Lung (tissue), 16 donors: ENCODE results near the gene AHCYL1. TPM values are rescaled to one million over a fixed set of nuclear protein-coding genes. Genes with fewer than 3 reads are reported as not detected.

Experiments used
- ATAC-seq: fragments of 200-7000 bp; cut with Tn5 transposase; one replicate; pipeline ENCODE4 v1.9.1; 2020; ENCODE audit warnings: moderate number of reproducible peaks; ENCODE audit not compliant: insufficient read depth, low FRiP score
- DNase-seq, 3 donors: peaks; one replicate each; pipeline ENCODE4 v3.0.0-alpha.2; 2013 to 2017
- H3K27ac ChIP-seq, 2 donors: one replicate each; pipeline ENCODE4 v1.5.1; 2013; ENCODE audit warnings: mild to moderate bottlenecking in 2 of 2, moderate library complexity in 2 of 2, control low read depth in 1 of 2, inconsistent platforms in 1 of 2, low read depth in 1 of 2, low read length in 1 of 2
- H3K27me3 ChIP-seq, 3 donors: one replicate each; pipeline ENCODE4 v1.5.1; 2013; ENCODE audit warnings: low read length in 2 of 3; ENCODE audit not compliant: control insufficient read depth in 3 of 3, insufficient read depth in 3 of 3
- H3K36me3 ChIP-seq, 4 donors: one replicate each; pipeline ENCODE4 v1.5.1; 2013; ENCODE audit warnings: low read length in 4 of 4, mild to moderate bottlenecking in 1 of 4, moderate library complexity in 1 of 4; ENCODE audit not compliant: control insufficient read depth in 4 of 4, insufficient read depth in 4 of 4
- H3K4me1 ChIP-seq, 5 donors: one replicate each; pipeline ENCODE4 v1.5.1; 2013; ENCODE audit warnings: low read length in 5 of 5, mild to moderate bottlenecking in 2 of 5, moderate library complexity in 1 of 5; ENCODE audit not compliant: control insufficient read depth in 5 of 5, insufficient read depth in 5 of 5
- H3K4me3 ChIP-seq: one replicate; pipeline ENCODE4 v1.5.1; 2013; ENCODE audit warnings: mild to moderate bottlenecking, control low read depth, moderate library complexity
- H3K9ac ChIP-seq, 2 donors: one replicate each; pipeline ENCODE4 v1.5.1; 2013; ENCODE audit warnings: low read length in 2 of 2, control low read depth in 1 of 2; ENCODE audit not compliant: insufficient read depth in 1 of 2
- H3K9me3 ChIP-seq, 4 donors: one replicate each; pipeline ENCODE4 v1.5.1; 2013; ENCODE audit warnings: low read length in 3 of 4, mild to moderate bottlenecking in 1 of 4, moderate library complexity in 1 of 4; ENCODE audit not compliant: control insufficient read depth in 4 of 4, insufficient read depth in 3 of 4
- WGBS, 2 donors: extraction: QIAGEN DNeasy Blood & Tissue Kit; methylation state at CpG; one replicate each; pipeline ENCODE4 v1.1.7; 2013; 5-methylcytosine and 5-hydroxymethylcytosine counted together
- long read RNA-seq, 5 donors: transcript quantifications; one replicate each; lab custom pipeline, GENCODE V29; 2026
- polyA plus RNA-seq, 2 donors: library from polyadenylated mRNA; stranded (reverse); fragments of 200-250 nt; gene quantifications; one replicate each; pipeline ENCODE4 v1.2.1, GENCODE V29; 2013
- total RNA-seq, 2 donors: library from RNA; depleted of rRNA in 1 of 2; stranded (reverse); fragments of >200 nt in 1 of 2; gene quantifications; one replicate each; pipeline ENCODE4 v1.2.1, GENCODE V29; 2014 to 2021
- TF ChIP-seq, protein P1 (sequence below): IDR thresholded peaks from 2 replicates; pipeline ENCODE4 v1.5.1; 2012; ENCODE audit warnings: mild to moderate bottlenecking; ENCODE audit errors: control extremely low read depth, extremely low read depth
- donor health status: control.
- donor health status: control.
- donor health status: Bipolar disorder and iron deficiency.
- donor health status: healthy.
- donor health status: DM: yes; HTN: yes; CAD: no.

The AHCYL1 gene
- total RNA-seq: 10 to 100 TPM; 65.8 to 77.7 TPM
- 10 to 100 TPM; 44.4 to 46.8 TPM for polyA plus RNA-seq
- long read RNA-seq, donor 1, full-length matches to known transcripts: 21 of 56 reads
- long read RNA-seq, donor 1, partial matches to known transcripts: 35 of 56 reads
- long read RNA-seq, donor 1, other reads (novel, unspliced or antisense): 0 of 56 reads
- long read RNA-seq, donor 2, full-length matches to known transcripts: 4 of 4 reads
- long read RNA-seq, donor 2, partial matches to known transcripts: 0 of 4 reads
- long read RNA-seq, donor 2, other reads (novel, unspliced or antisense): 0 of 4 reads
- long read RNA-seq, donor 3, full-length matches to known transcripts: 9 of 9 reads
- long read RNA-seq, donor 3, partial matches to known transcripts: 0 of 9 reads
- long read RNA-seq, donor 3, other reads (novel, unspliced or antisense): 0 of 9 reads
- long read RNA-seq, donor 4, full-length matches to known transcripts: 1 of 1 reads
- long read RNA-seq, donor 4, partial matches to known transcripts: 0 of 1 reads
- long read RNA-seq, donor 4, other reads (novel, unspliced or antisense): 0 of 1 reads
- long read RNA-seq, donor 5, full-length matches to known transcripts: 10 of 10 reads
- long read RNA-seq, donor 5, partial matches to known transcripts: 0 of 10 reads
- long read RNA-seq, donor 5, other reads (novel, unspliced or antisense): 0 of 10 reads

GRCh38 chr1:109984456-109985246 is at the start of gene AHCYL1:
Gene AHCYL1, plus strand, starts transcription at chr1:109984765. Its CDS starts 288 bp downstream, at chr1:109985053.
- no peaks in the 10 kb centered on the region for H3K9me3 ChIP-seq
- TF ChIP-seq, protein P1, sequence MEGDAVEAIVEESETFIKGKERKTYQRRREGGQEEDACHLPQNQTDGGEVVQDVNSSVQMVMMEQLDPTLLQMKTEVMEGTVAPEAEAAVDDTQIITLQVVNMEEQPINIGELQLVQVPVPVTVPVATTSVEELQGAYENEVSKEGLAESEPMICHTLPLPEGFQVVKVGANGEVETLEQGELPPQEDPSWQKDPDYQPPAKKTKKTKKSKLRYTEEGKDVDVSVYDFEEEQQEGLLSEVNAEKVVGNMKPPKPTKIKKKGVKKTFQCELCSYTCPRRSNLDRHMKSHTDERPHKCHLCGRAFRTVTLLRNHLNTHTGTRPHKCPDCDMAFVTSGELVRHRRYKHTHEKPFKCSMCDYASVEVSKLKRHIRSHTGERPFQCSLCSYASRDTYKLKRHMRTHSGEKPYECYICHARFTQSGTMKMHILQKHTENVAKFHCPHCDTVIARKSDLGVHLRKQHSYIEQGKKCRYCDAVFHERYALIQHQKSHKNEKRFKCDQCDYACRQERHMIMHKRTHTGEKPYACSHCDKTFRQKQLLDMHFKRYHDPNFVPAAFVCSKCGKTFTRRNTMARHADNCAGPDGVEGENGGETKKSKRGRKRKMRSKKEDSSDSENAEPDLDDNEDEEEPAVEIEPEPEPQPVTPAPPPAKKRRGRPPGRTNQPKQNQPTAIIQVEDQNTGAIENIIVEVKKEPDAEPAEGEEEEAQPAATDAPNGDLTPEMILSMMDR: peak; percentile 96
- ATAC-seq (peak; percentile 95), DNase-seq (peak; percentile 99 to 100 (median 100))
- WGBS, 2 donors: 0% methylated on average over 68 to 79 of the region's 79 CpGs
- H3K4me3 ChIP-seq: peak within 1 kb of the TSS; percentile 82
- peaks cover 4 to 30% (median 8%) of the 10 kb centered on the region in 5 donors for H3K4me1 ChIP-seq
- H3K9ac ChIP-seq: peak within 1 kb of the TSS; percentile 91 to 94
- H3K27me3 ChIP-seq: no peaks in the 10 kb centered on the region
- peaks cover 0 to 5% (median 1%) of the 10 kb centered on the region in 4 donors for H3K36me3 ChIP-seq
- peak within 1 kb of the TSS; percentile 94 to 97 for H3K27ac ChIP-seq

GRCh38 chr1:109935451-109935900 is 49.1 kb upstream of the AHCYL1 start:
- Histone ChIP-seq H3K9ac (no peak overlapping the region), H3K27me3 (no peaks in the 10 kb centered on the region), H3K4me3 (no peak overlapping the region), H3K36me3 (no peaks in the 10 kb centered on the region), H3K27ac (no peak overlapping the region), H3K9me3 (peaks cover 0 to 8% (median 0%) of the 10 kb centered on the region in 4 donors), H3K4me1 (peaks cover 0 to 14% (median 0%) of the 10 kb centered on the region in 5 donors)
- ATAC-seq: no peak
- DNase-seq: no peak
- TF ChIP-seq, protein P1: no peak
- 58 to 72% methylated on average over 4 of the region's 4 CpGs for WGBS, 2 donors

- Histone ChIP-seq H3K27ac (no peak overlapping the region), H3K9me3 (peaks cover 0 to 8% (median 0%) of the 10 kb centered on the region in 4 donors), H3K27me3 (no peaks in the 10 kb centered on the region), H3K36me3 (no peaks in the 10 kb centered on the region), H3K4me1 (peaks cover 0 to 9% (median 0%) of the 10 kb centered on the region in 5 donors), H3K4me3 (no peak overlapping the region), H3K9ac (no peak overlapping the region)
- ATAC-seq: no peak
- TF ChIP-seq, protein P1: no peak
- 93 to 100% methylated on average over 1 of the region's 1 CpG for WGBS, 2 donors
- no peak for DNase-seq
These were observed 46.8 kb upstream of the AHCYL1 start for GRCh38 chr1:109937738-109938137.
